ENCODE data around the gene TPCN2.

The TPCN2 gene

DNA sequence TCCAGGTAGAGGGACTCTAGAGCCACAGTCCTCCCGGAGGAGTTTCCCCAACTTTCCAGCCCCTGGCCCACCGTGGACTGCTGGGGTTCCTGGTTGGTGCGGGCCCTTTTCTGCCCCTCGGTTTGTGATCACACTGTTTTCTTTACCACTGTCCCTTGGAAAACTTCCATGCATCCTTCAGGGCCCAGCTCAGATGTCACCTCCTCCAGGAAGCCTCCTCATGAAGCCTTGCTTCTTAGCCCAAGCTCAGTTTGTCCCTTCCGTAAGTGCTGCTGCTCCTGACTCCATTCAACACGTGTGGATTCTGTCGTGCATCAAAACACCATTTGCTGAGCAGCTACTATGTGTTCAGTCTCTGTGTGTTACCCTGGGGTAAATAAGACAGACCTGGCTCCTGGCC lies 15.9 kb upstream of the TPCN2 start:
- no peak for DNase-seq (ENCODE audit: low spot score)
- no peak overlapping the region for H3K27ac ChIP-seq
- TF ChIP-seq, protein P1, sequence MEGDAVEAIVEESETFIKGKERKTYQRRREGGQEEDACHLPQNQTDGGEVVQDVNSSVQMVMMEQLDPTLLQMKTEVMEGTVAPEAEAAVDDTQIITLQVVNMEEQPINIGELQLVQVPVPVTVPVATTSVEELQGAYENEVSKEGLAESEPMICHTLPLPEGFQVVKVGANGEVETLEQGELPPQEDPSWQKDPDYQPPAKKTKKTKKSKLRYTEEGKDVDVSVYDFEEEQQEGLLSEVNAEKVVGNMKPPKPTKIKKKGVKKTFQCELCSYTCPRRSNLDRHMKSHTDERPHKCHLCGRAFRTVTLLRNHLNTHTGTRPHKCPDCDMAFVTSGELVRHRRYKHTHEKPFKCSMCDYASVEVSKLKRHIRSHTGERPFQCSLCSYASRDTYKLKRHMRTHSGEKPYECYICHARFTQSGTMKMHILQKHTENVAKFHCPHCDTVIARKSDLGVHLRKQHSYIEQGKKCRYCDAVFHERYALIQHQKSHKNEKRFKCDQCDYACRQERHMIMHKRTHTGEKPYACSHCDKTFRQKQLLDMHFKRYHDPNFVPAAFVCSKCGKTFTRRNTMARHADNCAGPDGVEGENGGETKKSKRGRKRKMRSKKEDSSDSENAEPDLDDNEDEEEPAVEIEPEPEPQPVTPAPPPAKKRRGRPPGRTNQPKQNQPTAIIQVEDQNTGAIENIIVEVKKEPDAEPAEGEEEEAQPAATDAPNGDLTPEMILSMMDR (IDR thresholded peaks at IDR 0.05), result no peak
- no peak overlapping the region for H3K4me3 ChIP-seq

DNA sequence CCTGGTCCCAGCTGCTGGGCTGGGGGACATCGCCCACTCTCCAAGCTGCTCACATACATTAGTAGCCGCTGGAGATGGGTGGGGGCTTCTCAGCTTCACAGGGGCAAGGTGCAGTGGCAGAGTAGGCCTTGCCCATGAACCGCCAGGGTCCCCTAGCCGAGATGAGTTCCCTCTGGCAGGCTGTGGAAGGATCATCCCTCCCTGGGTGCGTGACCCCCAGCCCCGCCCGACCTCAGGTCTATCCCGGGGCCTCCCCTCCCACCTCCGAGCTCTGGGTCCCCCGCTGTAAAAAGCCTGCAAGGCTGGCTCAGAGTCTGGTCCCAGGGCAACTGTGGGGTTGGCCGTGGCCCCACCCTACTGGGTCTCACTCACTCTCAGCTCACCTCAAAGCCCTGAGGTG lies 15.3 kb upstream of the TPCN2 start:
- no peak overlapping the region for H3K27ac ChIP-seq
- no peak for DNase-seq (ENCODE audit: low spot score)
- TF ChIP-seq, protein P1 (IDR thresholded peaks at IDR 0.05), result no peak
- H3K4me3 ChIP-seq, result no peak overlapping the region

GRCh38 chr11:69034123-69034867 lies 14.4 kb upstream of the TPCN2 start:
- Histone ChIP-seq H3K4me3 (no peak overlapping the region), H3K27ac (peak overlapping the region in 1 of 2 donors; percentile 42)
- no peak for DNase-seq (ENCODE audit: low spot score)
- TF ChIP-seq, protein P1 (IDR thresholded peaks at IDR 0.05), result no peak

DNA sequence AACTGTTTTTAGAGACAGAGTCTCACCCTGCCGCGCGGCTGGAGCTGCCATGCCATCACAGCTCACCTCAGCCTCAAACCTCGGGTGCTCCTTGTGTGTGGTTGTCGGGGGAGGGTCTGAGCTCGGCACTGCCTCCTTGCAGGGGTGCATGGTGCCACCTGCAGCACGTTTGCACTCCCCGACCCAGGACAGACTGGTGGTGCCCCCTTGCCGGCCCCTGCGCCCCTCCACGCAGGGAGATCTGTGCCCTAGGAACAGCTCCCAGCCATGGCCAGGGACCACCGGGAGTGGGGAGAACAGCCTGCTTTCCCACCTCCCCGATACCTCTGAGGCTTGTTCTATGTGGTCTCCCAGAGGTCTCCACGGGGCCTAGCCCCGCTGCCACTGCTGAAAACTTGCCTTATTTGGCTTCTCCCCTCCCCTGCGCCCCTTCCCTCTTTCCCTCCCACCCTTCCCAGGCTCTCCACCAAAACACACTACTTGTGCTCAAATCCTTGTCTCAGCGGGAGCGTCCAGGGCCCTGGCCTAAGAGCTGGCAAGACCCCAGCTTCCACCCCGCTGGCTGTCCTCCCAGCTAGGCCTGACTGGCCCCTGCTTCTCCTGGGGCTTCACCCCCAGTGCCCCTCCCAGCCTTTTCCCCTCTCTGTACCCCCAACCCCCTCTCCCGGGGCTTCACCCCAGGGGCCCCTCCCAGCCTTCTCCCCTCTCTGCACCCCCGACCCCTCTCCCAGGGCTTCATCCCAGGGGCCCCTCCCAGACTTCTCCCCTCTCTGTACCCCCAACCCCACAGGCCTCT lies 13.4 kb upstream of the TPCN2 start:
- Histone ChIP-seq H3K4me3 (no peak overlapping the region), H3K27ac (peak overlapping the region; percentile 60 to 83)
- TF ChIP-seq, protein P1 (IDR thresholded peaks at IDR 0.05), result no peak
- no peak for DNase-seq (ENCODE audit: low spot score)

DNA sequence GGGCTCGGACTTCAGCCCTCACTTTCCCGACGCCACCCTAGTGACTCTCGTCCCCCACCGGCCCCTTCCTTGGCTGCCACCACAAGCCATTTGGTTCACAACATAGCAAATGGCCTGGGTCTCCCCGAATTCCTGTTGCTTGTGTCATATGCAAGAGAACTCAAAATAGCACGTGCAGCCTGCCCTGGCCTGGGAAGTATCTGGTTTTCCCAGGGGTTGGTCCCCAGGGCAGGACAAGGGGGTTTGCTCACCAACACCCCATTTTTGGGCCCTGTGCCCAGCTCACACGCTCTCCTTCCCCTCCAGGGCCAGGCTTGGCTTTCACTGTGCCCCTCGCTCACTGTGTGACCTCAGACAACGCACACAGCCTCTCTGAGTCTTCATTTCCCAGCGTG lies 12.8 kb upstream of the TPCN2 start:
- TF ChIP-seq, protein P1 (IDR thresholded peaks at IDR 0.05), result no peak
- no peak for DNase-seq (ENCODE audit: low spot score)
- H3K4me3 ChIP-seq, result no peak overlapping the region
- peak overlapping the region; percentile 60 to 83 for H3K27ac ChIP-seq

GRCh38 chr11:69037074-69037473 lies 11.7 kb upstream of the TPCN2 start:
- DNase-seq (ENCODE audit: low spot score), result no peak
- no peak overlapping the region for H3K4me3 ChIP-seq
- TF ChIP-seq, protein P1 (IDR thresholded peaks at IDR 0.05), result no peak
- no peak overlapping the region for H3K27ac ChIP-seq

Measured in coronary artery (tissue), 2 donors.